Naive thymus-derived CD4-positive, alpha-beta T cell (primary cell): ENCODE measurements around the gene RPS3A. TPM values are rescaled to one million over a fixed set of nuclear protein-coding genes. Genes with fewer than 3 reads are reported as not detected.
"Not testable (repeated sequence)": the region's sequence is repeated elsewhere in the genome, so short reads cannot be mapped to it uniquely, and the experiment has no call there.

Experiments
- ATAC-seq: fragments of 150-1000 bp; cut with Tn5 transposase; 2 replicates; pipeline ENCODE4 v1.10.0; 2021; ENCODE audit warnings: mild to moderate bottlenecking, moderate library complexity
- CTCF ChIA-PET: fragments of 350-600 bp; sonication (Branson Sonifier 250); formaldehyde crosslinking; loops from one replicate; lab custom pipeline; 2021; ENCODE audit warnings: antibody characterized with exemption; lab: Charles Lee
- POLR2A ChIA-PET: fragments of 350-600 bp; sonication (Branson Sonifier 250); formaldehyde crosslinking; loops from one replicate; lab custom pipeline; 2021; ENCODE audit warnings: antibody characterized with exemption, inconsistent platforms; lab: Charles Lee
- DNase-seq, 9 donors: peaks; one replicate each; pipeline versions ENCODE4 v3.0.0 to v3.0.0-alpha.2; 2020 to 2022; ENCODE audit warnings: mixed read lengths in 1 of 9
- H3K27ac ChIP-seq: one replicate; pipeline ENCODE4 v1.7.0; 2013; ENCODE audit warnings: mild to moderate bottlenecking, low read depth, low read length, moderate library complexity
- H3K27me3 ChIP-seq, 2 donors: one replicate each; pipeline ENCODE4 v1.7.0; 2013; ENCODE audit warnings: low read length in 2 of 2, mild to moderate bottlenecking in 2 of 2, moderate library complexity in 2 of 2; ENCODE audit not compliant: control insufficient read depth in 2 of 2, insufficient read depth in 2 of 2
- H3K36me3 ChIP-seq, 3 experiments: 1 replicate in 2 of 3; 2 replicates in 1 of 3; pipeline ENCODE4 v1.7.0; 2013; ENCODE audit warnings: low read length in 3 of 3, mild to moderate bottlenecking in 3 of 3, moderate library complexity in 1 of 3; ENCODE audit not compliant: insufficient read depth in 3 of 3, control insufficient read depth in 2 of 3
- H3K4me1 ChIP-seq, 2 donors: one replicate each; pipeline ENCODE4 v1.7.0; 2013; ENCODE audit warnings: low read length in 2 of 2, mild to moderate bottlenecking in 2 of 2, moderate library complexity in 1 of 2; ENCODE audit not compliant: control insufficient read depth in 2 of 2, insufficient read depth in 2 of 2
- H3K4me3 ChIP-seq: 2 replicates; pipeline ENCODE4 v1.7.0; 2013; ENCODE audit warnings: mild to moderate bottlenecking, low read length
- H3K9me3 ChIP-seq, 3 experiments: 1 replicate in 2 of 3; 2 replicates in 1 of 3; pipeline ENCODE4 v1.7.0; 2013; ENCODE audit warnings: low read length in 3 of 3; ENCODE audit not compliant: control insufficient read depth in 2 of 3
- H3K27ac Mint-ChIP-seq, 9 donors: one replicate each; pipeline ENCODE4 v1.8.0; 2020 to 2022; ENCODE audit warnings: mixed read lengths in 9 of 9, mild to moderate bottlenecking in 8 of 9, moderate library complexity in 5 of 9, inconsistent platforms in 2 of 9
- H3K27me3 Mint-ChIP-seq, 5 donors: one replicate each; pipeline ENCODE4 v1.8.0; 2021 to 2022; ENCODE audit warnings: mixed read lengths in 5 of 5, mild to moderate bottlenecking in 1 of 5
- H3K36me3 Mint-ChIP-seq, 5 donors: one replicate each; pipeline ENCODE4 v1.8.0; 2020 to 2022; ENCODE audit warnings: mixed read lengths in 5 of 5, mild to moderate bottlenecking in 3 of 5, inconsistent platforms in 1 of 5
- H3K4me1 Mint-ChIP-seq, 7 donors: one replicate each; pipeline ENCODE4 v1.8.0; 2020 to 2022; ENCODE audit warnings: mixed read lengths in 7 of 7, mild to moderate bottlenecking in 3 of 7, inconsistent platforms in 1 of 7
- H3K4me3 Mint-ChIP-seq, 10 donors: one replicate each; pipeline ENCODE4 v1.8.0; 2020 to 2022; ENCODE audit warnings: mild to moderate bottlenecking in 10 of 10, mixed read lengths in 10 of 10, moderate library complexity in 6 of 10, inconsistent platforms in 2 of 10
- H3K9me3 Mint-ChIP-seq, 11 donors: one replicate each; pipeline ENCODE4 v1.8.0; 2020 to 2022; ENCODE audit warnings: mixed read lengths in 11 of 11, mild to moderate bottlenecking in 4 of 11, inconsistent platforms in 1 of 11, moderate library complexity in 1 of 11
- intact Hi-C, 2 donors: fragments of 100-400 bp; cut with micrococcal nuclease; formaldehyde crosslinking; loops; one replicate each; pipeline ENCODE4 v1.15.1; 2023
- polyA plus RNA-seq, 2 donors: library from polyadenylated mRNA; unstranded; fragments of 300-500 nt; fragmentation: Illumina TruSeq; gene quantifications; one replicate each; pipeline ENCODE4 v1.2.3, GENCODE V29; 2021
- total RNA-seq, 6 experiments: library from RNA in 5 of 6; stranded (reverse) in 5 of 6; gene quantifications; 1 replicate in 5 of 6; 2 replicates in 1 of 6; pipeline ENCODE4 v1.2.3 and lab custom pipeline; 2021 to 2026

Gene RPS3A
- total and polyA plus RNA-seq, 7 experiments from 2014 or later, result 1,723 to 6,596 (median 4,368) TPM

DNA sequence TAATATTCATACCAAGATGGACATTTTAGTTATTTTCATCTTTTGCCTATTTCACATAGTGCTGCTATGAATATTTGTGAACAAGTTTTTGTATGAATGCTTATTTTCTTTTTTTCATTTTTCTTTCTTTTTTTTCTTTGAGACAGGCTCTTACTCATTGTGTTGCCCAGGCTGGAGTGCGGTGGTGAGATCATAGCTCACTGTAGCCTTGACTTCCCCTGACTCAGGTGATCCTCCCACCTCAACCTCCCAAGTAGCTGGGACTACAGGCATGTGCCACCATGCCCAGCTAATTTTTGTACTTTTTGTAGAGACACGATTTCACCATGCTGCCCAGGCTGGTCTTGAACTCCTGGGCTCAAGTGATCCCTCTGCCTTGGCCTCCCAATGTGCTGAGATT, 21.4 kb upstream of the RPS3A start:
- H3K4me3 Mint-ChIP-seq, ATAC-seq, H3K27me3 Mint-ChIP-seq, H3K4me1 Mint-ChIP-seq, CTCF ChIA-PET, H3K4me1 ChIP-seq, H3K27me3 ChIP-seq, intact Hi-C loops, H3K4me3 ChIP-seq, H3K27ac ChIP-seq, H3K9me3 Mint-ChIP-seq, DNase-seq, H3K36me3 Mint-ChIP-seq, POLR2A ChIA-PET, H3K36me3 ChIP-seq, H3K27ac Mint-ChIP-seq, H3K9me3 ChIP-seq: not testable (repeated sequence)

DNA sequence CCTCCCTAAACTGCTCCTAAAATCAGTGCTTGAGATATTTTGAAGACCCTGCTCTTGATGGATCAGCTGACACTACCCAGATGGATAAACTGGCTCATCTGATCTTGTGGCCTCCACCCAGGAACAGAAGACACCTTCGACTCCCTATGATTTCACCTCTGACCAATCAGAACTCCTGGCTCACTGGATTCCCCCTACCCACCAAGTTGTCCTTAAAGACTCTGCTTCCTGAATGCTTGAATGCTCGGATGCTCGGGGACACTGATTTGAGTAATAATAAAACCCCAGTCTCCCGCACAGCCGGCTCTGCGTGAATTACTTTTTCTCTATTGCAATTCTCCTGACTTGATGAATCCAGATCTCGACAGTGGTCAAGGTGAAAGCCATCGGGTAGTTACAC, 12.0 kb upstream of the RPS3A start:
- intact Hi-C loops, result no loop called here
- H3K4me3 ChIP-seq, result no peak overlapping the region
- Mint-ChIP-seq H3K27ac (no peak overlapping the region), H3K27me3 (peaks cover 0 to 5% (median 0%) of the 10 kb centered on the region in 5 donors), H3K4me1 (no peaks in the 10 kb centered on the region), H3K9me3 (no peaks in the 10 kb centered on the region), H3K4me3 (no peak overlapping the region), H3K36me3 (no peaks in the 10 kb centered on the region)
- no peak for DNase-seq
- no peaks in the 10 kb centered on the region for H3K9me3 ChIP-seq
- CTCF ChIA-PET, result no interaction called here
- POLR2A ChIA-PET, result no interaction called here
- no peaks in the 10 kb centered on the region for H3K4me1 ChIP-seq
- H3K27ac ChIP-seq, result no peak overlapping the region
- no peaks in the 10 kb centered on the region for H3K27me3 ChIP-seq
- no peaks in the 10 kb centered on the region for H3K36me3 ChIP-seq
- ATAC-seq, result no peak

DNA sequence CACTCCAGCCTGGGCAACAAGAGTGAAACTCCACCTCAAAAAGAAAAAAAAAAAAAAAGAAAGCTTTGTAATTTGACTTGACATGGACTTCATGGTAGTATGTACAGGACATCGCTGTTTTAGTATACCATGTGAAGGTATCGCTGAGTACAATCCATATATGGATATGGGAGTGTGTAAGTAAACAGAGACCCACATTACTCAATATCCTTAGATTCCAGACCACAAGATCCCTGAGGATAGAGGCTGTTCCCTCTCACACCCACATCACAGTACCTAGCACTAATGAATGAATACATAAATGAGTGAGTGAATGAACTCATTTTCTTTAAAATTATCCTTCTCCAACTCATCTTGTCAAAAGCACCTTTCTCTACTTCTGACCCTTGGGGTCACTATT, 8.4 kb upstream of the RPS3A start:
- H3K4me1 Mint-ChIP-seq, result peaks cover 0 to 8% (median 0%) of the 10 kb centered on the region in 7 donors
- no peak for ATAC-seq
- intact Hi-C loops, result no loop called here
- POLR2A ChIA-PET, result no interaction called here
- CTCF ChIA-PET, result no interaction called here
- H3K4me3 ChIP-seq, result no peak overlapping the region
- H3K4me3 Mint-ChIP-seq, result no peak overlapping the region
- H3K27ac ChIP-seq, result no peak overlapping the region
- no peaks in the 10 kb centered on the region for H3K4me1 ChIP-seq
- H3K9me3 ChIP-seq, result no peaks in the 10 kb centered on the region
- H3K9me3 Mint-ChIP-seq, result no peaks in the 10 kb centered on the region
- no peaks in the 10 kb centered on the region for H3K27me3 ChIP-seq
- H3K27ac Mint-ChIP-seq, result no peak overlapping the region
- peaks cover 0 to 5% (median 0%) of the 10 kb centered on the region in 5 donors for H3K27me3 Mint-ChIP-seq
- H3K36me3 Mint-ChIP-seq, result no peaks in the 10 kb centered on the region
- H3K36me3 ChIP-seq, result no peaks in the 10 kb centered on the region
- DNase-seq, result no peak

DNA sequence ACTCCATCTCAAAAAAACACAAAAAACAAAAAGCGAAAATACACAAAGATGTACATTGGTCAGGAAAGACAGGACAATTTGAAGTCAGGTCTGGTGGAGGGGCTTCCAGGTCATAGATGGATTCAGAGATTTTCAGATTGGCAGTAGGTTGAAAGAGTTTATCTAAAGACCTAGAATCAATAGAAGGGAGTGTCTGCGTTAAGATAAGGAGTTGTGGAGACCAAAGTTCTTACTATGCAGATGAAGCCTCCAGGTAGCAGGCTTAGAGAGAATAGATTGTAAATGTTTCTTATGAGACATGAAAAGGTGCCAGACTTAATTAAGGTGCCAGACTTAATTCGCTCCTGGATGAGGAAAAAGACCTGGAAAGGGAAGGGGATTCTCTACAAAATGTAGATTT, 6.9 kb upstream of the RPS3A start:
- peaks cover 0 to 5% (median 0%) of the 10 kb centered on the region in 5 donors for H3K27me3 Mint-ChIP-seq
- H3K4me3 ChIP-seq, result no peak overlapping the region
- ChIA-PET CTCF (no interaction called here), POLR2A (no interaction called here)
- ATAC-seq, result no peak
- H3K4me1 ChIP-seq, result no peaks in the 10 kb centered on the region
- no peak overlapping the region for H3K27ac ChIP-seq
- no peaks in the 10 kb centered on the region for H3K9me3 Mint-ChIP-seq
- no peaks in the 10 kb centered on the region for H3K36me3 ChIP-seq
- peaks cover 0 to 8% (median 0%) of the 10 kb centered on the region in 7 donors for H3K4me1 Mint-ChIP-seq
- no peak overlapping the region for H3K27ac Mint-ChIP-seq
- no peaks in the 10 kb centered on the region for H3K27me3 ChIP-seq
- H3K9me3 ChIP-seq, result no peaks in the 10 kb centered on the region
- H3K36me3 Mint-ChIP-seq, result no peaks in the 10 kb centered on the region
- intact Hi-C loops, result no loop called here
- no peak overlapping the region for H3K4me3 Mint-ChIP-seq
- no peak for DNase-seq

DNA sequence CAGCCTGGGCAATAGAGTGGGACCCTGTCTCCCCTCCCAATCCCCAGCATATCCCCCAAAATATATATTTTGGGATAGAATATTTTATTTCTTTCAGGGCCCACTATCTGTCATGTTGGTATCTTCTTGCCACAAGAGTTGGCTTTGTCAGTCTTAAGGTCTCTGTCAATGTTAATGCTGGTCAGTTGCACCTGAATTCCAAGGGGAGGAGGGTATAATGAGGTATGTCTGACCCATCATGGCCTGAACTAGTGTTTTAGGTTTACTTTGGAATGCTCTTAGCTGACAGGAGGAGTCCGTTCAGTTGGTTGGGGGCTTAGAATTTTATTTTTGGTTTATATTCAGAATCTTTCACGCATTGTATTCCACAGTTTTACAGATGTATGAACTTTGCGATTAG, 6.2 kb upstream of the RPS3A start:
- Histone ChIP-seq H3K4me3 (no peak overlapping the region), H3K9me3 (no peaks in the 10 kb centered on the region), H3K36me3 (no peaks in the 10 kb centered on the region), H3K27me3 (no peaks in the 10 kb centered on the region), H3K4me1 (no peaks in the 10 kb centered on the region), H3K27ac (no peak overlapping the region)
- Mint-ChIP-seq H3K36me3 (no peaks in the 10 kb centered on the region), H3K9me3 (no peaks in the 10 kb centered on the region), H3K27ac (peak overlapping the region in 1 of 9 donors; percentile 6), H3K4me3 (no peak overlapping the region), H3K4me1 (peaks cover 0 to 13% (median 0%) of the 10 kb centered on the region in 7 donors), H3K27me3 (no peaks in the 10 kb centered on the region)
- CTCF ChIA-PET, result interaction anchor here (0.5 kb wide), 1 partner anchor 895 kb away, joined by 3 read pairs; no protein-coding TSS in a partner anchor
- intact Hi-C loops, result no loop called here
- no peak for ATAC-seq
- POLR2A ChIA-PET, result no interaction called here
- no peak for DNase-seq

DNA sequence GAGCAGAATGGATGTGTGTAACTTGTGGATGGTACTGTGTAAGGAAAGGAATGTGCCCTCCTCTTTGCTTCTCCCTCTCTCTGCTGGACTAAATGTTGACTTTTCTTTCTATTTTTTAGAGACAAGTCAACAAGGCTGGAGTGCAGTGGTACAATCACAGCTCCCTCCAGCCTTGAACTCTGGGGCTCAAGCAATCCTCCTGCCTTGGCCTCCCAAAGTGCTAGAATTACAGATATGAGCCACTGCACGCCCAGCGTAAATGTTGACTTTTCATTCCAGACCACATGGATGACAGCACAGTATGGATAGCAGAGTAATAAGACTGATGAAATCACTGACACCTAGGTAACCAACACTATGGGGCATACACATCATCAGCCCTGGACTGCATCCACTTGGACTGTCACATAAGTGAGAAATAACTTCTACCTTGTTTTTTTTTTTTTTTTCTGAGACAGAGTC, 5.1 kb upstream of the RPS3A start:
- CTCF ChIA-PET, result no interaction called here
- intact Hi-C loops, result no loop called here

DNA sequence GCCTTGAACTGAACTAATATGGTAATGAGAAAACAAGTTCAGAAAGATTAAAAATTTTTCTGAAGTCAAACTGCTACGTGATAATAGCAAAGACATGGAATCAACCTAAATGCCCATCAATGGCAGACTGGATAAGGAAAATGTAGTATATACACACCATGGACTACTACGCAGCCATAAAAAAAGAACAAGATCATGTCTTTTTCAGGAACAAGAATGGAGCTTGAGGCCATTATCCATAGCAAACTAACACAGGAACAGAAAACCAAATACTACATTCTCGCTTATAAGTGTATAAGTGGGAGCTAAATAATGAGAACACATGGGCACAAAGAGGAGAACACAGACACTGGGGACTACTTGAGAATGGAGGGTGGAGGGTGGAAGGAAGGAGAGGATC, 4.3 kb upstream of the RPS3A start:
- Mint-ChIP-seq H3K27ac (peak overlapping the region in 1 of 9 donors; percentile 44), H3K27me3 (peaks cover 0 to 4% (median 0%) of the 10 kb centered on the region in 5 donors), H3K4me3 (no peak overlapping the region), H3K9me3 (peaks cover 0 to 6% (median 0%) of the 10 kb centered on the region in 11 donors), H3K4me1 (peaks cover 1 to 17% (median 3%) of the 10 kb centered on the region in 7 donors), H3K36me3 (peaks cover 0 to 6% (median 3%) of the 10 kb centered on the region in 5 donors)
- POLR2A ChIA-PET, result no interaction called here
- no peaks in the 10 kb centered on the region for H3K27me3 ChIP-seq
- H3K4me3 ChIP-seq, result no peak overlapping the region
- no peak for ATAC-seq
- H3K27ac ChIP-seq, result no peak overlapping the region
- H3K9me3 ChIP-seq, result no peaks in the 10 kb centered on the region
- intact Hi-C loops, result loop anchor here in 1 of 2 donors (5.0 kb wide), 2 partner anchors 63 to 1007 kb away; no protein-coding TSS in a partner anchor
- CTCF ChIA-PET, result no interaction called here
- no peaks in the 10 kb centered on the region for H3K36me3 ChIP-seq
- no peaks in the 10 kb centered on the region for H3K4me1 ChIP-seq
- no peak for DNase-seq

More for the DNA sequence above, 5.1 kb upstream of the RPS3A start:
- Histone ChIP-seq H3K4me3 (no peak overlapping the region), H3K9me3 (no peaks in the 10 kb centered on the region), H3K27me3 (no peaks in the 10 kb centered on the region), H3K27ac (no peak overlapping the region), H3K4me1 (no peaks in the 10 kb centered on the region), H3K36me3 (no peaks in the 10 kb centered on the region)
- Mint-ChIP-seq H3K4me3 (no peak overlapping the region), H3K36me3 (peaks cover 0 to under 1% (median 0%) of the 10 kb centered on the region in 5 donors), H3K4me1 (peaks cover 0 to 17% (median 0%) of the 10 kb centered on the region in 7 donors), H3K27ac (no peak overlapping the region), H3K9me3 (peaks cover 0 to 4% (median 0%) of the 10 kb centered on the region in 11 donors), H3K27me3 (peaks cover 0 to 3% (median 0%) of the 10 kb centered on the region in 5 donors)
- ATAC-seq (no peak), DNase-seq (no peak)
- POLR2A ChIA-PET, result no interaction called here
